Activated CD4-positive, CD25-positive, alpha-beta regulatory T cell treated with anti-CD3 and anti-CD28 coated beads, Interleukin-2, amount 50 U/mL, for 72 hours (primary cell): ENCODE measurements around the gene IL21.
A peak's percentile ranks its signal among the peaks of the same experiment; 100 is the strongest.

Experiments used
- DNase-seq: peaks from one replicate; pipeline ENCODE4 v3.0.0; 2021

IL21 gene

DNA sequence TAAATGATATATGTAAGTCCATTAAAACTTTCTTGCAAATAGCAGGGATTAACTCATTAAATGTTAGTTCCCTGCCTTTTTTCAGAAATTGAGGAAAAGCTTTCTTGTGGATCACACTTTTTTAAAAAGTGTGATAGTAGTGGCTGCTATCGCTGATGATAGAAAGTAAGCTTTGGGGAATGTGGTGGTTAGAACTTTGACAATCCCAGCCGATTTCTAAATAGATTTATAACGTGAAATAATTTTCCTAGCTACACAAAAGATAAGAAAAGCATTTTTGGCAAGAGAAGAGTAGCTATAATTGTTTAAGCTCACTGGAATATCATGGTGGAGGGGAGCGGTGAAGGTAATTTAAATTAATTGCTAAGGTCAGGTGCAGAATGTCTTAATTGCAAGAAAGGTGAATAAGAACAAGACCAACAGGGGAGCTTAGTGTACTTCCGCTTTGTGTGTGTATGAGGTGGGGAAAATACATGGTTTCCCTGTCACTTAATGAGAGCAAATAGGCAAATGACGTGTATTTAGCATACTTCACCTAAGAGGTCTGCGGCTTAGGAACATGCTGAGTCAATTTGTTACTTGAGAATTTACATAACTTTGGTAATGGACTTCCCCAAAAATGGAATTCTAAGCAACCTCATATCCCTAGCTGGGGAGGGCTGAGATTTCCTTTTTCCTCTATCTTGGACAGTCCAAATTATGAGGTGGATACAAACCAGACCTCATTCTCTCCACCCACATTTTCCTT lies 11.7 kb upstream of the IL21 start:
- DNase-seq = no peak

DNA sequence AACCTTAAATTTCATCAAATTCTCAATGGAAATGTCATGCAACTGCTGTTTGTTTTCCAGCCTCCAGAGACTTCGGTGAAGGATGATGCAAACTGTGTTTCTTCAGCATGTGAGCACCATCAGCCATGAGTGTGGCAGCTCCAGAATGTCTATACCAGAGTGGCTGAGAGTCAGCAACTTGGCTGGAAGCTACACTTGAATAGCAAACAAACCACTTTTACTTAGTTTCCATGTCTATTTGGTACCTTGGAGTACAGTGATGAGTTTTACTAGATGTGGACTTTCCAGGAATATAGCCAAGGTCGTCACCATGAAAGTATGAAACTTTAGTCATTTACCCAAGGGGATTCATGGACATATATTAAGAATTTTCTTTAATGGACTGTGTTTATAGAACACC lies 4.3 kb upstream of the IL21 start:
- no peak for DNase-seq

DNA sequence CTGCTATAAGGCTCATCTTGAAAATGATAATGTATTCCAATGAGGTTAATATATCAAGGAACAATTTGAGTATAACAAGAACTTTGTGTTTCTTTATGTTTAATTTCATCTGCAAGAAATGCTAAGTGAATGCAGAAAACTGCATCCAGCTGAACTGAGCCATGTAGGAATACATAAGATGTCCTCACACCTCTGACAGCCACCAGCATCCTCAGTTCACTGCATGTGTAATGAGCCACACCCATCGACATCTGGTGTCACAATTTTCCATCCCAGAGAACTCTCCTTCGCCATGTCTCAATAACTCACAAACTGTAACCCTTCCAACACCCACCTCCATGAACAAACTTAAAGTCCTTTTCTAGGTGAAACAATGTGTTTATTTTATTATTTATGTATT lies 3.3 kb upstream of the IL21 start:
- DNase-seq = no peak

DNA sequence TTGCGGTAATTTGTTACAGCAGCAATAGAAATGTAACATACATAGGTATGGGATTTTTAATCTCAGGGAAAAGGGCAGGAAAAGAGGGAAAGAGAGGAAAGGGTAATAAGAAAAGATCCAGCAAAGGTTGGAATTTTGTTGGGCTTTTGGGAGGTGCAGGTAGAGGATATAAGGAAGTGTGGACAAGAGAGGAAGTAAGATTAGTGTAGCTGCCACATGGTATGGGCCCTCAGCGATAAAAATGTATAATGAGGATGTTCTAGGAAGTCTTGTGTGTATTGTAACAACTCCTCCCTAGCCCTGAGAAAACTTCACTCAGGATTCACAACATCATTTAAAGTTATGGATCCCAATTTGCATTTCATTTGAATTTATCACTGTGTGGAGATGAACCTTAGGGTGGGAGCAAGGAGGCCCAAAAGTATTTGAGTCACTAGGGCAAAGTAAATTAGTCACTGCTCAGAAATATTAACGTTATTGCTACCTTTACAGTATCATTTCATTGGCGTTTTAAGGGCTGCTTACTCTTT lies 2.8 kb upstream of the IL21 start:
- DNase-seq = no peak

DNA sequence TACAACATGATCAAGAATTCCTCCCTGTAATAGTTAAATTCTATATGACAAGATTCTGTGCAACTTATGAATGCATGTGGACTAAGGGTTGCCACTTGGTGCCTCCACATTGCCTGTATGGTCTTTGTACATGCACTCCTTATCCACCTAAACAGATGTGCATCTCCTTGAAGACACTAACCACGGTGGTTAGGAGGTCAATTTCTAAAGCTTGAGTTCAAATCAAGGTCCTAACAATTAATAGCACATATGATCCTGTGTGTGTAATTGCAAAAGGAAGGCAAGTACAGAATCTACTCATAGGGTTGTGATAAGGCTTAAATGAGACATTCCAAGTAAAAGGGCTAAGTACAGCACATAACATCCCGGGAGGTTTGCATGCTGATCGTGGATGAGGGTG lies 1.5 kb upstream of the IL21 start:
- DNase-seq = no peak

DNA sequence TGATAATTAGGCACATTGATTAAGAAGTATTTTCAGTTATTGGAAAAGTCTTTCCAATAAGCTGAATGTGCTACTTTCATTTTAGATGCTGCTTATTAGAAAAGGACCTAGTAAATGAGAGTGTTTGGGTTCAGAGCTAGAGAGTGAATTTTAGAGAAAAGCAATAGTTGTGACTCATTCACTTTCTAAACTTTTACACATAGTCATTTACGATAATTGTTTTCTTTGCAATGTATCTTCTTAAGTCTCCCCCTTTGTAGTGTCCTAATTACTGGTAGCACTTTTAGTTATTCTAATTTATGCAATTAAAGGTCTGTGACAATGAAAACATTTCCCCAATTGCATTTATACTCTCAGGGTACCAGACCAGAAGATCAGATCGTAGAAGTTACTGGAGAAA lies 1.3 kb downstream of the IL21 start:
- DNase-seq = no peak

DNA sequence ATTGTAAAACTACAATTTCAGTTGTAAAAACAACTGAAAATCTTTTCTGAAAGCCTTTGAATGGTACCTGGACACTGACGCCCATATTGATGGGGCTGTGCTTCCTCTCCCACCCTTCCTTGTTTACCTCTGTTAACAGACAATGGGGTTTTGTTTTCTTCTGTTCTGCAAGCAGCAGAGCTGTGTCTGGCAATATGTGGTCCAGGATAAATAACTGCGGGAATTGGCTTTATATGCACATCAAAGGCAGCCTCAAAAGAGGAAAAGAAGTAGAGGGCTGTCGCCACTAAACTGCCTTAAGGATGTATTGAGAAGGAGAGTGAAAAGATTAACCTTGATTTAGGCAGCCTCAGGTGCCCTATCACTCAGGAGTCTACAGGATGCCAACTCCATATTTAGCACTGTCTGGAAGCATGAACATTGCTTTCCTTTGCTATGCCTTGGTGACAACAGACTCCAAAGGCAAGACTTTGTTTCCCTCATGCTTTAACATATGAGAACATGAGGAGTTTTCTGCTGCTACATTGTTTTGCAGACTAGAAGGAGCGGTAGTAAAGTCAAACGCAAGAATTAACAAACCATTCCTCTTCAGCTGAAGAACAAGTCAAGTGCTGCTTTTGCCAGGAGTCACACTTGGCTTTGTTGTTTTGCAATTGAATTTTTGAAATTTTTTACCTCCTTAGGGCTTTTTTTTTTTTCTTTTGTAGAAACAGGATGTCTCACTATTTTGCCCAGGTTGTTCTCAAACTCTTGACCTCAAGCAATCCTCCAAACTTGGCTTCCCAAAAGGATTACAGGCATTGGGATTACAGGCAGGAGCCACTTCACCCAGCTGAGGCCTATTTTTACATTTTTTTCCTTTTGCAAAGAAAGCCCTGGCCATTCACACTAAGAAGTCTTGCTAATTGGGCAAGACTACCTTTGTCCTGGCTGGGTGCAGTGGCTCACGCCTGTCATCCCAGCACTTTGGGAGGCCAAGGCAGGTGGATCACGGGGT lies 3.0 kb downstream of the IL21 start:
- DNase-seq = no peak

DNA sequence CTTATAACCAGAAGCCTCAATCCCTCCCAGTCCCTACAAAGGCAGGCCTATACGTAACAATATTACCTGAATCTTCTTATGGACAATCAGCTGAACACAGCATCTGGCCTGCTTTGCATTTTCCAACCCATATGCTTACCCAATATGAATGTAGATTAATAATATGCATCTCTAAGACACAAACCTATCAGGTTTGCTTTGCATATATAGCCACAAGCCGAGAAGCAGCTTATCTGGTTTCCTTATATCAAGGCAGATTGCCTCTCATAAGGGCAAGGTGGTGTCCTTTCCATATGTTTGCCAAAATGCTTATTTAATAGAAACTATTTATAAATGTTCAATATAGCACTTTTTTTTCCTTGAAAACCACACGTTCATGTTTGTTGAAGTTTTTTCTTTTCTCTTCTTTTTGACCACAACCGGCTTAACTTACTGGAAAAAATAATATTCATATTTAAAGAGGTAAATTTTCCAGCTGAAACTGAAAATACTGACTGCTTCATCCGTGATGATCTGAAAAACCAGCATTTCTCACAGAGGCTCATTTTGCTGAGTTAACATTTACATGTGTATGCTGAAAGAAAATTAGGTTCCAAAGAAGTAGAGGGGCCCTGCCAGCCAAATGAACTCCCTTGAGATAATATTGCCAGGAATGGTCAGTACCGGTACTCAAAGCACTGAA lies 3.8 kb downstream of the IL21 start:
- DNase-seq = no peak

DNA sequence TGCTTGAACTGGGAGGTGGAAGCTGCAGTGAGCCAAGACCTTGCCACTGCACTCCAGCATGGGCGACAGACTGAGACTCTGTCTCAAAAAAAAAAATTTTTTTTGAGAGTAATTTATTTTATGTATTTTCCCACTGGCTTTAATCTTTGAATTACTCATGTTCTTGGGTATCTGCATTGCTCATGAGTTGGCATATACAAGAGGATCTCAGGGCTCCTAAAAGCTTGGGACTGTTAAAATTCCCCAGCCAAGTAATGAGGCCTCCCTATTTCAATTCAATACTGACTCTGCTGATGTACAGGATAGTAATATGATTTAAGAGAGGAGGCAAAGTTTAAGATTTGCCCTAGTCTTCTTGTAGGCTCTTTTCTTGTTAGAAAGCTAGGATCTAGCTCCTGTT lies 6.2 kb downstream of the IL21 start:
- no peak for DNase-seq

DNA sequence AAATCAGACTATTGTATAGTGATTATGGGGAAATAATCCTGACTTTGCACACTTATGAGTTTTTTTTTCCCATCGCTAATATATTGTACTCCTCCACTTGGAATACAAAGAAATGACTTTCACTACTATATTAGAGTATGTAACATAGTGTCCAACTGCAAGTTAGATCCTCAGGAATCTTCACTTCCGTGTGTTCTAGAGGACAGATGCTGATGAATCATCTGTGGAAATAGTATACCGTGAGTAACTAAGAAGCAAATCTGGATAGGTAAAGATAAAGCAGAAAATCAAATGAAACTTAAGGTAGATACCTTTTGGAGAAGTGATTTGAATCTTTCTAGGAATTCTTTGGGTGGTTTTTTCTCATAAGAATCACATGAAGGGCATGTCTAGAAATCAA lies 8.3 kb downstream of the IL21 start:
- no peak for DNase-seq

DNA sequence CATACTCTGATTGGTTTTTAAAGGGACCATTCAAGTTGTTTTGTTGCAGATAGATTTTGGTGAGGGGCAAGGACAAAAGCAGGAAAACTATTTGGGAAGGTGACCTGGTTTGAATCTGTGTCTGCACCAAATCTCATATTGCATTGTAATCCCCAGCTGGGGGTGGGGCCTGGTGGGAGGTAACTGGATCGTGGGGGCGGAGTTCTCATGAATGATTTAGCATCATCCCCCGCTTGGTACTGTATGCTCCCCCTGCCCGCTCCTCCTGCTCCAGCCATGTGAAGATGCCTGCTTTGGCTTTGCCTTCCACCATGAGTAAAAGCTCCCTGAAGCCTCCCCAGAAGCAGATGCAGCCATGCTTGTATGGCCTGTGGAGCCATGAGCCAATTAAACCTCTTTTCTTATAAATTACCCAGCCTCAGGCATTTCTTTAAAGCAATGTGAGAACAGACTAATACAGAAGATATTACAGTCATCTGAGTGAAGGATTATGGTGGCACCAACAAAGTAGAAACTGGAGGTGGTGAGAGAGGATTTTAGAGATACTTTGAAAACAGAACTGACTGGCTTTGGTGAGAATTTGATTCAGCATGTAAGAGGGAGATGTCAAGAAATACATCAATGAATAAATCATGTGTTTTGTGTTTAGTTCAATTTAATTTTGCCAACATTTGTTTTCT lies 14.4 kb downstream of the IL21 start:
- no peak for DNase-seq

DNA sequence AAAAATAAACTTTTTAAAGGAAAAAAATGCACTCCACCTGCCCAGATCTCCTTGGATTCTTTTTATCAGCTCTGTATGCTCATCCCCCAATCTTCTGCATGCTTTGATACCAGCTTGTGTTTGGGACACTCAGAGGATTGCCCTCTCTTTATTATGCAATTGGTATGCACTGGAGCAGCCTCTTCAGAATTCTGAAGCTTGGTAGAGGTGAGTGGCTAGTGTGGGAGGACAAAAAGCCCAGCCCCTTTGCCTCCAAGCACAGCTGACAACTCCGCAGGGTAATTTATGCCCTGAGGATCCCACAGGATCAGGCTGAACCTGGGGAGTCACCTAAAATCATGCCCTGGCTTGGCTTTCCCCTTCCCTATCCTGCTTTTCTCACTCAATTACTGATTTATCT lies 16.7 kb downstream of the IL21 start:
- no peak for DNase-seq

DNA sequence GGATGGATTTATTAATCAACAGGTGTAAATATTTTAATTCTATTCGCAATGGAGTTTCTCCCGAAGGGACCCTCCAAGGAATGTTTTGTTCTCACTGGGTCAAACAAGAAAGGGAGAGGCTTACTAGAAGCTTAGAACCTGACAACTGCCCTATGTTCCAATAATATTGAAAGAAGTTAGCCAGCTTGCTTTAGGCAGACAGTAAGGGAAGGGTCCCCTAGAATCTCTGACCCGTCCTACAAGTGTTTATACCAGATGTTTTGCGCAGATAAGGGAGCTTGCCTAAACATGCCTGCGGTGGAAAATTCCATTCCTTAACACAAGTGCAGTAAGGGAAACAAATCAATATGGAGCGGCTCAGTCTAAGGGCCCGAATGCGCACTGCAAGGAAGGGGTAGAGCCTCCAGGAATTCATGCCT lies 17.7 kb downstream of the IL21 start:
- DNase-seq = no peak

DNA sequence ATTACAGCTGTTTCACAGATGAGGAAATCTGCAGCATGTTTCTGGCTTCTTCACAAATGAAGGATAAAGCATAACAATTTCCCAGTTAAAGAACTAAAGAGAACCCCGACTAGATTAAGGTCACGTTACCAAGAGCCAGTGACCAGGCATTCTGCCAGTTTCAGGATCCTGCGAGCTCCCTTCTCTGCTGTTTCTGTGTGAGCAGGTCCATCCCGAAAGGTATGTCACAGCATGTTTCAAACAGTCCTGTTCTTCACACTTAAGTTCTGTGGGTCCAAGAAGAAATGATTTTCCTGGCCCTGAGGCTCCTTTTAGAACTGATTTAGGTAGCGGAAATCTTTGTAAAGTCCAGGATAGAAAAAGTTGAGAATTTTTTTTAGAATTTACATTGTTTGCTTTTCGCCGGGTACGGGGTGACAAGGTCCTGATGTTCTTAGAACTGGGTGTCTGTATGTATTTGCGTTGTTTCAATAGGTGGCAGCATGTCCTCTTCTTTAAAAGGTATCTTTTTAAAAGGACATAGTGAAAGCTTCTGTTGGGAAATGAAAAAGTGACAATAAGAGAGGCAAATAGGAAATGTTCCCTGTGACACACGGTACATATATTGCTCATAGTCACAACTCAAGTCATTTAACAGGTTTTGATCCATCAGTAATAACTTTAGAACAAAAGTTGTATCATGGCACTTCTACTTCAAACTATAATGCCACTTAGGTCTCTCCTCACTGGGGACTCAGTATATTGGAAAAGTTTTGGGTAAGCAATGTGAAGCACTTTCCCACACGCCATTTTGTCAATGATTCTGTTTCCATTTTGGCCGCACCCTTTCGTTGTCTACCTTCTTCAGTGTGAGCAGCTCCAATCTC lies 18.4 kb downstream of the IL21 start:
- no peak for DNase-seq

DNA sequence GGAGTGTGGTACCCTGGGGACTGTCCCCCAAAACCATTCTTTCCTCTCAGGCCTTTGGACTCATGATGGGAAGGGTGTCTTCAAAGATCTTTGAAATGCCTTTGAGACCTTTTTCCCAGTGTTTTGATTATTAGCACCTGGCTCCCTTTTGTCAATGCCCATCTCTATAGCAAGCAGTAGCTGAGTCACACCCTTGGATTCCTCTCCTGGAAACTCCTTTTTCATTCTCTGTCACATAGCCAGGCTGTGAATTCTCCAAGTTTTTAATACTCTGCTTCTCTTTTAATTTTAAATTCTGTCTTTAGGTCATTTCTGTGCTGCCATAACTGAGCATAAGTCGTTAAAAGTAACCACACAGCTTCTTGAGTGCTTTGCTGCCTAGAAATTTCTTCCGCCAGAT lies 29.7 kb downstream of the IL21 start:
- DNase-seq = no peak

DNA sequence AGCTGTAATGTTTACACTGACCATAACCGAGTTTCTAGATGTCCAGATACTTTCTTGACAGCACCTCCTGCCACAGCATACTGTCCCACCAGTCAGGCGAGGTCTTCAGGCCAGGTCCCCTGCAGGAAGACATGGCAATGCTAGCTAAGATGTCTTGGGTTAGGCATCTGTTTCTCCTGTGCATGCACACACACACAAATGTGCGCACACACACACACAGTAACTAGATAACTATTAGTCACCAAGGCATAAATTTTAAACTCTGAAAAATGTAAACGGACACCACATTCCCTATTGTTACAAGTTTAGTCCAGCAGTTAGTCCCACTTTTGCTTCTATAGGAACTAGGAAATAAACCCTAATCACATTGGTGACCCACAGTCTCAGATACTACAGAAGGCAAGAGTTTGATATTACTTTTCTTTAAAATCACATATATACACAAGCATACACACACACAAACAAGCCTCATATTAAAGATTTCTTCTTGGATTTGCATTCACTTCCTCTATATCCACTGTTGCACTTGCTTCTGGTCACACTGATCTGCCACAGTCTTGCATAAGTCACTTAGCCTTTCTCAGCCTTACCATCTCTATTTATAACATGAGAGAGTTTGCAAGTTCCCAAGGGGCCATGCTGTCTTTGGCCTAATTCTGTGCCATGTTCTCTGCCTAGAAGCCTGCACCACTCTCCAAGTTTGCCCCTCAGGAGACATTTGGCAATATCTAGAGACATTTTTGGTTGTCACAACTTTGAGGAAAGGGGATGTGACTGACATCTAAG lies 32.2 kb downstream of the IL21 start:
- DNase-seq = no peak

DNA sequence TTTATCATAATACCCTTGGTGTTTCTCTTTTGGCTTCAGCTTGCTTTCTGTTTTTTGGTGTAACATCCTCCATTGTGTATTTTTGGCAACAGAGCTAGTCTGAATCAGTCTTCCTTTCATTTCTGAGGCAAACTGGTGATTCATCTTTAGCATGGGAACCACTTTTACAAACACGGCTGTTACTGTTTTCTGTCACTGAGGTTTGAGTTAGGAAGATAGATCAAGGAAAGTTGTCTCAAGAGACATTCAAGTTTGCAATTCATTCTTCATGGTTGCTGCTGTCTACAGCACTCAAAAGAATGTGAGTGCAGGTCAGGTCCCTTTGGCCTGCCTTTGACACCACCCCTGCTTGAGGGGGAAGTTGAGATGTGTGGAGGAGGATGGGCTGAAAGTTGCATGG lies 36.3 kb downstream of the IL21 start:
- no peak for DNase-seq

DNA sequence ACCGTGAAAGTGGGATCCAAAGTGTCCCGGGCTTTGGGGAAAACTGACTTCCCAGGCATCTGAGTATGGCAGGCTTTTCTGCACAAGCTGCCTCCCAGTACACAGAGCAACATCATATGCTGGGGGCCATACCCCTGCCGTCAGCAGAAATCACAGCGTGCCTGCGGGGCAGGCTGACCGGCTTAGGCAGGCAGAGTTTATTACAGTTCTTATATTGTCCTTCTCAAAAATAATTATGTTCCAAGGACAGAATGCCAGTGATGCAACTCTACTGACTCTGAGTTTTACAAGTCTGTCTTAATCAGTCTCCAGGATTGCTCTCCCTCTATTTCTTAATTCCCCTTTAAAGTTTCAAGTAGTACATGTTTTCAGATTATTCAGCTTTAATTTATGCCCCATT lies 37.0 kb downstream of the IL21 start:
- no peak for DNase-seq

DNA sequence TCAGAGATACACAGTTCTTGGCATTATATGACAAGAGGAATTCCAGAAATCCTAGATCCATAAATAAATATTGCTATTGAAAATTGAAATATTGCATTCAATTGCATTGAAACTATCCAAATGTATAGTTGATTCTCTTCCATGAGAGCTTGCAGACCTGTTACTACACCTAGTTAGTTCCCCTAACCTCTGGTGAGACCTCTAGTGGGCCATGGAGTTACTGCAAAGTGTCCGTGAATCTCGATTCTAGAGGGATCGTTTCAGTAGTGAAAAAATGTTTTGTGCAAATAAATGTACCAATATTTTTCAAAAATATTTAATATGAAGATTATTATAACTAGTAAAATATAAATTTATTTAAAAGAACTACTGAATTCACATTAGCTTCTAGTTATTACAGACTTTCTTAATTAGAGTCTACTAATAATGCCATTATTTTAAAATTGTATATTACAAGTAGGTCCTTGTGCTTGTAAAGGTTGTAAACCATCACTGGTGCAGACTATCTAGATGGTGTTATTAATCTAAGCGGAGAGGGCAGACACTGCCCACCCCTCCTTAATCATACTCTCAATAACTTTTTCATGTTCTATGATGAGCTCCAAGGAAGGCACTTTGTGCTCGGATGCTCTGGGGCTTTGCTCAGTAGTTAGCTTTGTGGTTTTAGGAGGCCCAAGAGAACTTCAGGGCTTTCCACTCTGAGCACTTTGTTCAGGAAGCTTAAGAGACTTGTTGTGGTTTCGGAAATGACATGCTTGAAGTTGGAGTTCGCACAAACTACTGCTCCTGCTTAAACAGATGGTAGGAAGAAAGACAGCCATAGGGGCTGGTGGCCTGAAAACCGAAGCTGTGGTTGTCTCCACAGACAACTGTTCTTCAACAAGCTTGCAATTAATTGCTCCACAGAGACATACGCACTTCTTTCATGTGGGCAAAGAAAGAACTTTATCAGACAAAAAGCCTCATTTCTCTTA lies 42.8 kb downstream of the IL21 start:
- peak; percentile 45 for DNase-seq

DNA sequence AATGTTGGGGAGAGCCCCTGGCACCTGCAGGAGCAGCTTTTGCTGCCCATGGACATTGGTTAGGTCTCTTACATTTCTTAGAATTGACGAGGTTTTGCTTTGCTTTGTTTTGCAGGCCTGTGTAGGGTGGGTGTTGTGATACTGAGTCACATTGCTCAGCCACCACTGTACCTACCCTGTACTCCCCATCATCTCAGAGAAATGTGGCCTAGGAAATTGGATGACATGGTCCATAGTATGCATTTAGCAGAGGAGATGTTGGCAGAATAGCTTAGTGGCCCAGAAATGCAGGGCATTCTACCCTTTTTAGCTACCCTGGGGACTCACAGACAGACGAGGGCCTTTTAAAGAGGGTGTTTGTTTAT lies 43.7 kb downstream of the IL21 start:
- DNase-seq = no peak
